Endothelial cell (in vitro differentiated cells): ENCODE results near the gene TNC. TPM values are rescaled to one million over a fixed set of nuclear protein-coding genes. Genes with fewer than 3 reads are reported as not detected.

Experiments
- DNase-seq: peaks from one replicate; pipeline ENCODE4 v3.0.0; 2021; ENCODE audit warnings: low spot score
- H3K27ac Mint-ChIP-seq: one replicate; pipeline ENCODE4 v1.8.0; 2021; ENCODE audit warnings: mixed read lengths, inconsistent platforms; ENCODE audit not compliant: unreplicated experiment
- H3K27me3 Mint-ChIP-seq: one replicate; pipeline ENCODE4 v1.8.0; 2021; ENCODE audit warnings: mild to moderate bottlenecking, moderate library complexity, mixed read lengths, inconsistent platforms; ENCODE audit not compliant: unreplicated experiment
- H3K36me3 Mint-ChIP-seq: one replicate; pipeline ENCODE4 v1.8.0; 2021; ENCODE audit warnings: mild to moderate bottlenecking, low read depth, mixed read lengths, inconsistent platforms; ENCODE audit not compliant: unreplicated experiment
- H3K4me1 Mint-ChIP-seq: one replicate; pipeline ENCODE4 v1.8.0; 2021; ENCODE audit warnings: mild to moderate bottlenecking, mixed read lengths, inconsistent platforms; ENCODE audit not compliant: unreplicated experiment
- H3K4me3 Mint-ChIP-seq: one replicate; pipeline ENCODE4 v1.8.0; 2021; ENCODE audit warnings: mild to moderate bottlenecking, mixed read lengths, inconsistent platforms; ENCODE audit not compliant: unreplicated experiment
- H3K9me3 Mint-ChIP-seq: one replicate; pipeline ENCODE4 v1.8.0; 2021; ENCODE audit warnings: mixed read lengths, inconsistent platforms; ENCODE audit not compliant: unreplicated experiment
- total RNA-seq: library from RNA; stranded (reverse); fragmentation: NEBNext Ultra II Directional; extraction: Animal tissue kit (Norgen Biotek cat#: 25700); gene quantifications from one replicate; pipeline ENCODE4 v1.2.1, GENCODE V29; 2021; ENCODE audit not compliant: unreplicated experiment
- TF ChIP-seq, protein P1 (sequence below): fragments of 200-600 bp; sonication (generic); IDR thresholded peaks from one replicate; pipeline ENCODE4 v1.5.0; 2021; ENCODE audit warnings: antibody characterized with exemption; ENCODE audit not compliant: unreplicated experiment

TNC gene
- total RNA-seq, 1 donor from 2014 or later = 10.1 TPM

DNA sequence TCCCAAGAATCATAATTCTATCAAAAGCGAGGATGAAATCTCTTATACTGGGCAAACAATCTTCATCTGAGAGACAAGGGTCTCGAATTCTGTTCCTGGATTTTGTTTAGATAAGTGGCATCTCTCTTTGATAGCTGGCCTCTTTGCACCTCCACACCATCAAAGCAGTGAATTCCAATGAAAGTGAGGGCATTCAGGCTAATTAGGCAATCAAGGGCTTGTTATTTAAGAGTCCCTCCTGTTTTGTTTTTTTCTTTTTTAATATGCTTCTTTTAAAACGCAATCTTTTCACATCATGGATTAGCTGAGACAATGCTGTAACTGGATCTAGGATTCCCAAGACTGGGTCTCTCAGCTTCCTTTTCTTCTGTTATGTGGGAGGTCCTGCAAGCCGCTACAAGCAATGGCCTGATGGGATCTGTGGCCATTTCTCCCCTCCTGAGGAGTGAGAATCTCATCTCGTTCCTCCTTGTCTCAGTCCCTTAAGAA is 67.9 kb downstream of the TNC start:
- H3K36me3 Mint-ChIP-seq = no peaks in the 10 kb centered on the region
- DNase-seq = no peak
- no peak overlapping the region for H3K4me3 Mint-ChIP-seq
- H3K27me3 Mint-ChIP-seq = peaks cover 2% of the 10 kb centered on the region
- no peak overlapping the region for H3K27ac Mint-ChIP-seq
- H3K9me3 Mint-ChIP-seq = no peaks in the 10 kb centered on the region
- TF ChIP-seq, protein P1, sequence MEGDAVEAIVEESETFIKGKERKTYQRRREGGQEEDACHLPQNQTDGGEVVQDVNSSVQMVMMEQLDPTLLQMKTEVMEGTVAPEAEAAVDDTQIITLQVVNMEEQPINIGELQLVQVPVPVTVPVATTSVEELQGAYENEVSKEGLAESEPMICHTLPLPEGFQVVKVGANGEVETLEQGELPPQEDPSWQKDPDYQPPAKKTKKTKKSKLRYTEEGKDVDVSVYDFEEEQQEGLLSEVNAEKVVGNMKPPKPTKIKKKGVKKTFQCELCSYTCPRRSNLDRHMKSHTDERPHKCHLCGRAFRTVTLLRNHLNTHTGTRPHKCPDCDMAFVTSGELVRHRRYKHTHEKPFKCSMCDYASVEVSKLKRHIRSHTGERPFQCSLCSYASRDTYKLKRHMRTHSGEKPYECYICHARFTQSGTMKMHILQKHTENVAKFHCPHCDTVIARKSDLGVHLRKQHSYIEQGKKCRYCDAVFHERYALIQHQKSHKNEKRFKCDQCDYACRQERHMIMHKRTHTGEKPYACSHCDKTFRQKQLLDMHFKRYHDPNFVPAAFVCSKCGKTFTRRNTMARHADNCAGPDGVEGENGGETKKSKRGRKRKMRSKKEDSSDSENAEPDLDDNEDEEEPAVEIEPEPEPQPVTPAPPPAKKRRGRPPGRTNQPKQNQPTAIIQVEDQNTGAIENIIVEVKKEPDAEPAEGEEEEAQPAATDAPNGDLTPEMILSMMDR = no peak
- H3K4me1 Mint-ChIP-seq = no peaks in the 10 kb centered on the region

DNA sequence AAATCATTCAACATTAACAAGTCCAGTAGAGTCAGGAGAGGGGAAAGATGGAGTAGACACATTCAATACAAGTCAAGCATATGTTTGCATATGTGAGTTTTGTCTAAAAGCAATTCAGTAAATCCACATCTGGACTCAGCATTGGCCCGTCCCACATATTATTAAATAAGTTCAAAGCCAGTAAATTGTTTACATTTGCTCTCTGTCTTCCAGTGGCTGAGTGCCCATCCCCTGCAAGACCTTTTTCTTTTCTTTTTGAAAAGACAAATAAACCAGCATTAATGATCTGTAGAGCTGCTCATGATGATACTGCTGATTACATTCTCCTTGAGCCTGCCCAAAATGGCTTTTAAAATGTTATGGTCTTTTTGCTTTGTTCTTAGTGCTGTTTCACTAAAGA is 71.1 kb downstream of the TNC start:
- no peaks in the 10 kb centered on the region for H3K36me3 Mint-ChIP-seq
- H3K4me1 Mint-ChIP-seq = peaks cover 6% of the 10 kb centered on the region
- TF ChIP-seq, protein P1 = no peak

DNA sequence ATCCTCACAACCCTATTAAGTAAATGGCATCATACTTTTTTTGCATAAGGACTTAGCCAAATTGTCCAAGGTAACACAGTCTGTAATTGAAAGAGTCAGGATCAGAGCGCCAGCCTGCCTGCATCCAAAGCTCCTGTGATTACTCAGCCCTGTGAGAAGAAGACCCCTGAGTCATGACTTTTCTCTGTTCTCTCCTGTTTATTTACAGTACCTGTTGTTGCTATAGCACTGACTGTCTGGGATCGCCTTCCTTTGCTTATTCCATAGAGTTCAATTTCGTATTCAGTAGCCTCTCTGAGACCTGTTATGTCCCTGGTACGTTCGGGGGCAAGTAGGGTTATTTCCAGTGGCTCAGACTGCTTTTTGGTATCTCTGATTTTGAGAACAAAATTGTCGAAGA is 71.8 kb downstream of the TNC start:
- Mint-ChIP-seq H3K27me3 (peaks cover 2% of the 10 kb centered on the region), H3K9me3 (no peaks in the 10 kb centered on the region), H3K4me1 (peaks cover 6% of the 10 kb centered on the region), H3K27ac (no peak overlapping the region), H3K36me3 (no peaks in the 10 kb centered on the region), H3K4me3 (no peak overlapping the region)
- no peak for DNase-seq
- TF ChIP-seq, protein P1 = no peak

More for the DNA sequence above, 71.1 kb downstream of the TNC start:
- no peaks in the 10 kb centered on the region for H3K9me3 Mint-ChIP-seq
- H3K27me3 Mint-ChIP-seq = peaks cover 2% of the 10 kb centered on the region
- no peak for DNase-seq
- no peak overlapping the region for H3K27ac Mint-ChIP-seq
- H3K4me3 Mint-ChIP-seq = no peak overlapping the region

DNA sequence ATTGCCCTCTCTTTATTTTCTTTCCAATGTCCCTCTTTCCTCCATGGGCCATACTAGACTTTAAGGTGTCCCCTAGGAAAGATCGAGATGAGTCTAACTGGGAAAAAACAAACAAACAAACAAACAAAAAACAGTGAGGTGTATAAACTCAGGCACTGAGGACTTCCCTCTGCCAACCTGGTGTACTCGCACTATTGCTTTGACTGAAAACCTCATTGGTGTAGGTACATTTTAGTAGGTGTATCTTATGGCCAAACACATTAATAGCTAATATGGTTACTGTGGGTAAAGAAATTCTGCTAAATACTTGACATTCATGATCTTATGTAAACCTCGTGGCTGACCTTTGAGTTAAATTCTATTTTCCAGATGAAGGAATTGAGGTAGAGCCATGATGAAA is 74.3 kb downstream of the TNC start:
- TF ChIP-seq, protein P1 = no peak
- Mint-ChIP-seq H3K4me3 (no peak overlapping the region), H3K9me3 (no peaks in the 10 kb centered on the region), H3K27ac (no peak overlapping the region), H3K27me3 (peaks cover 2% of the 10 kb centered on the region), H3K4me1 (peaks cover 9% of the 10 kb centered on the region), H3K36me3 (no peaks in the 10 kb centered on the region)
- no peak for DNase-seq

DNA sequence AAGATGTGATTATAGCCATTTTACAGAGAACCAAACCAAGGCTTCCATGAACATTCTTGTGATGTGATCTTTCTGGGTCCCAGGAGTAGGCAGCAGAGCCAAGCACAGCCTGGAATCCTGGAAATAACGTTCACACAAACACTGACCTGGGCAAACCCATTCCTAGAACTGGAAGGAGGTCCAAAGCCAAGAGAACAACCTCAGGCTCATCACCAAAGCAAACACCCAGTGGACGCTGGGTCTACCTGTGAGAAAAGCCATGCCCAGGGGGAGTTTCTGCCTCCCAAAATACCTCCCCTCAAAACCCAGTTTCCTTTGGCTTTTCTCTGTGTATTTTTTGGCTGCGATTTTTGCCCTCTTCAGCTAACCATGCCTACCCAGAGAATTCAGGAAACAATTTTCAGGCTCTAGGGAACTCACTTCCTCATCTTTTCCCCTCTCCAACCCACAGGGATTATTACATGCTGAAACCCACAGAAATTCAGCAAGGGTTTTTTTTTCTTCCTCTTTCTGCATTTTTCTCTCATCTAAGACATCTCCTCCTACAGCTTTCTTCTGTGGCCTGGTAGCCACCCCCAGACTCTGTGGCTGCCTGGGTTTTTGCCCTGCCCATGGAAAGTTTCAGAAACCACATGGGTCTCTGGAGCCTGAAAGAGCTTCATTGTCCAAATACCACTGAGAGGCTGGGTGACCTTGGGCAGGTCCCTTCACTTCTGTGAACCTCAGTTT is 75.0 kb downstream of the TNC start:
- Mint-ChIP-seq H3K9me3 (no peaks in the 10 kb centered on the region), H3K4me3 (no peak overlapping the region), H3K36me3 (no peaks in the 10 kb centered on the region), H3K27ac (no peak overlapping the region), H3K4me1 (peaks cover 9% of the 10 kb centered on the region), H3K27me3 (peaks cover 2% of the 10 kb centered on the region)
- DNase-seq = no peak
- TF ChIP-seq, protein P1 = no peak
